ENCODE measurements around the gene GAS2L2. TPM values are rescaled to one million over a fixed set of nuclear protein-coding genes. Genes with fewer than 3 reads are reported as not detected.

The GAS2L2 gene
- total RNA-seq, 1 donor from 2014 or later = not detected

GRCh38 chr17:35725058-35725457, 28.0 kb downstream of the GAS2L2 start:
- ATAC-seq (ENCODE audit: low read depth) (no peak), DNase-seq (no peak)
- intact Hi-C loops (cut with micrococcal nuclease) = no loop called here
- Mint-ChIP-seq H3K4me3 (no peak overlapping the region), H3K4me1 (no peaks in the 10 kb centered on the region), H3K9me3 (no peaks in the 10 kb centered on the region), H3K36me3 (ENCODE audit: low read depth) (peaks cover 57% of the 10 kb centered on the region), H3K27me3 (no peaks in the 10 kb centered on the region), H3K27ac (no peak overlapping the region)
- CTCF ChIA-PET = no interaction called here
- TF ChIP-seq CTCF (IDR thresholded peaks at IDR 0.05) = no peak
- POLR2A ChIA-PET = no interaction called here

GRCh38 chr17:35723735-35724134, 29.3 kb downstream of the GAS2L2 start:
- H3K4me1 Mint-ChIP-seq = no peaks in the 10 kb centered on the region
- no peaks in the 10 kb centered on the region for H3K27me3 Mint-ChIP-seq
- H3K36me3 Mint-ChIP-seq (ENCODE audit: low read depth) = peaks cover 64% of the 10 kb centered on the region
- POLR2A ChIA-PET = interaction anchor here (0.5 kb wide), 1 partner anchor 46 kb away, joined by 4 read pairs; no protein-coding TSS in a partner anchor
- no peak overlapping the region for H3K27ac Mint-ChIP-seq
- ATAC-seq (ENCODE audit: low read depth) (no peak), DNase-seq (no peak)
- TF ChIP-seq CTCF (IDR thresholded peaks at IDR 0.05) = no peak
- H3K4me3 Mint-ChIP-seq = no peak overlapping the region
- H3K9me3 Mint-ChIP-seq = no peaks in the 10 kb centered on the region
- intact Hi-C loops (cut with micrococcal nuclease) = no loop called here
- CTCF ChIA-PET = interaction anchor here (0.9 kb wide), 1 partner anchor 28 kb away, joined by 3 read pairs; no protein-coding TSS in a partner anchor

- Mint-ChIP-seq H3K4me3 (no peak overlapping the region), H3K9me3 (no peaks in the 10 kb centered on the region), H3K27me3 (no peaks in the 10 kb centered on the region), H3K36me3 (ENCODE audit: low read depth) (peaks cover 21% of the 10 kb centered on the region), H3K27ac (no peak overlapping the region), H3K4me1 (no peaks in the 10 kb centered on the region)
- intact Hi-C loops (cut with micrococcal nuclease) = no loop called here
- no peak for TF ChIP-seq CTCF (IDR thresholded peaks at IDR 0.05)
- CTCF ChIA-PET = no interaction called here
- POLR2A ChIA-PET = no interaction called here
- no peak for ATAC-seq (ENCODE audit: low read depth)
- DNase-seq = no peak
These were observed 35.6 kb downstream of the GAS2L2 start for GRCh38 chr17:35717475-35717874.

GRCh38 chr17:35716897-35717465, 36.1 kb downstream of the GAS2L2 start:
- H3K4me3 Mint-ChIP-seq = no peak overlapping the region
- H3K27me3 Mint-ChIP-seq = no peaks in the 10 kb centered on the region
- intact Hi-C loops (cut with micrococcal nuclease) = no loop called here
- H3K9me3 Mint-ChIP-seq = no peaks in the 10 kb centered on the region
- H3K36me3 Mint-ChIP-seq (ENCODE audit: low read depth) = peaks cover 21% of the 10 kb centered on the region
- CTCF ChIA-PET = no interaction called here
- POLR2A ChIA-PET = no interaction called here
- no peak for ATAC-seq (ENCODE audit: low read depth)
- no peak overlapping the region for H3K27ac Mint-ChIP-seq
- H3K4me1 Mint-ChIP-seq = no peaks in the 10 kb centered on the region
- TF ChIP-seq CTCF (IDR thresholded peaks at IDR 0.05) = no peak
- no peak for DNase-seq

- POLR2A ChIA-PET = no interaction called here
- ATAC-seq (ENCODE audit: low read depth) (no peak), DNase-seq (no peak)
- Mint-ChIP-seq H3K4me3 (no peak overlapping the region), H3K27me3 (no peaks in the 10 kb centered on the region), H3K4me1 (no peaks in the 10 kb centered on the region), H3K36me3 (ENCODE audit: low read depth) (peaks cover 26% of the 10 kb centered on the region), H3K27ac (no peak overlapping the region), H3K9me3 (no peaks in the 10 kb centered on the region)
- no peak for TF ChIP-seq CTCF (IDR thresholded peaks at IDR 0.05)
- intact Hi-C loops (cut with micrococcal nuclease) = no loop called here
- CTCF ChIA-PET = no interaction called here
These were observed 36.9 kb downstream of the GAS2L2 start for GRCh38 chr17:35716173-35716572.
